HG02943 (cell line): ENCODE measurements around the gene BACH1.

Source experiments
- ATAC-seq: cut with Tn5 transposase; IDR thresholded peaks from one replicate; pipeline ENCODE4 v1.9.1; 2021; ENCODE audit warnings: mild to moderate bottlenecking, low read depth, moderate library complexity; ENCODE audit not compliant: unreplicated experiment

The BACH1 gene

GRCh38 chr21:29374481-29374880 is 75.8 kb downstream of the BACH1 start:
- no peak for ATAC-seq

GRCh38 chr21:29376556-29376955 is 77.8 kb downstream of the BACH1 start:
- ATAC-seq, result no peak

DNA sequence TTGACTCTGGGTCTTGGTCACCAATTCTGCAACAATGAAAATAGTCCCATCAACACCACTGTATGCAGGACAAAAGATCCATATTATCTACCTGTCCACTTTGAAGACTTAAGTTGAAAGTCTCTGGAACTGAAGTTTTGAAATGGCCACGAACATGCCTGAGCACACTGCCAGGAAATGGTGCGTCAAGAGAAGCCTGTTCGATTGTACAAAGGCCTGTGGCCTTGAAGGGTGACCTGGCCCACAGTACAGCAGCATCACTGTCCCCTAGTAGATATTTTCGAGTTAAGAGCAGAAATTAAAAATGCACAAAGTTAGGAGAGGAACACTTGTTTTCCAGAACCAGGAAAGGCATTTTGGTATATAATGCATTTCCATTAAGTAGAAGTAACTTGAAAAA is 78.5 kb downstream of the BACH1 start:
- no peak for ATAC-seq

- no peak for ATAC-seq
Observed at GRCh38 chr21:29378832-29379231, 80.1 kb downstream of the BACH1 start.

- no peak for ATAC-seq
Observed at GRCh38 chr21:29379517-29380054, 80.9 kb downstream of the BACH1 start.

GRCh38 chr21:29382030-29382654 is 83.4 kb downstream of the BACH1 start:
- ATAC-seq, result no peak

DNA sequence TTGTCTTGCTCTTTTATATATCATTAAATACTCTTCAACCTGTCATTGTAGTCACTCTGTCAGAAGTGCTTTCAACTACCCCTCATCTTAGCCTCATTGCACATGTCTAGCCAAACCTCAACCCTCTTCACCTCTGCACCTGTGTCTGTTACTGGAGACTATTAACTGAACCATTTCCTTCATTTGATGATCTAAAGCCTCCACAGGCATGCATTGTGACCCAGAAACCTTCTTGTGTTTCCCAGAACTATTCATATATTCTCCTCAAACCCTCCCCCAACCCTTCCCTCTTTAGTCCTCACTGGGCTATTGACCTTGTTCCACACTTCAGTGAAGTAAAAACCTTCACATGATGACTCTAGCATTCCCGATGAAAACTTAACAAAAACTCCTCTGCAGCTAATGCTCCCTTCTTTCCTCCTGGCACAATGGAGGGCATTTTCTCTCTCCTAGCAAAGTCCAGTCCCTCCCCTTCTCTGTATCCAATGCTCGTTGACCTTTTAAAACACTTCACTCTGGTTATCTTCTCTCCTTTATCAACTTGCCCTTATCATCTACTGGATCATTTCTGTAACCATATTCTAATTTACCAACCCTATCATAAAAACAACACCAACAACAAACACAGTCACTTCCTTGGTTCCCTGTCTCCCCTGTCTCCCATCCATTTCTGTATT is 86.1 kb downstream of the BACH1 start:
- ATAC-seq, result no peak

DNA sequence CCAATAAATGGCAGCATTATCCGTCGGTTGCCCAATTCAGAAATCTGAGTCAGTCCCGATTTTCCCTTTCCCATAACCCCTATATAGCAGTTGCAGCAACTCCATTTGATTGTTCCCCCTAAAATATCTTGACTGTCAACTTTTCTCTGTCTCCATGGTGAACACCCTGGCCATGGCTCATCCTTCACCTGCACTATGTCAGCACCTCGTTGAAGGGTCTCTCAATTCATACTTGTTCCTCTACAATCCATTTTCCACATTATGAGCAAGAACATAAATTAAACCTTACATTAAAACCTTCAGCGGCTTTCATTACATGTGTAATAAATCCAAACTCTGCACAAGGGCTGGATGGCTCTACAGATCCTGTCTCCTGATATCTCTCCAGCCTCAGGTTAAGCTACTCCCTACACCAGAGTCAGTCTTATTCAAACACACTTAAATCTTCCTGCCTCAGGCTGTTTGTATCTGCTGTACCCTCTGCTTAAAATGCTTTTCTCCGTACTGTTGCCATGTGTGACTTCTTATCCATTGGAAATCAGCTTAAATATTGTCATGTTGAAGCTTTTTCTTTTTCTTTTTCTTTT is 87.3 kb downstream of the BACH1 start:
- no peak for ATAC-seq

- no peak for ATAC-seq
Observed at GRCh38 chr21:29386803-29387202, 88.1 kb downstream of the BACH1 start.

DNA sequence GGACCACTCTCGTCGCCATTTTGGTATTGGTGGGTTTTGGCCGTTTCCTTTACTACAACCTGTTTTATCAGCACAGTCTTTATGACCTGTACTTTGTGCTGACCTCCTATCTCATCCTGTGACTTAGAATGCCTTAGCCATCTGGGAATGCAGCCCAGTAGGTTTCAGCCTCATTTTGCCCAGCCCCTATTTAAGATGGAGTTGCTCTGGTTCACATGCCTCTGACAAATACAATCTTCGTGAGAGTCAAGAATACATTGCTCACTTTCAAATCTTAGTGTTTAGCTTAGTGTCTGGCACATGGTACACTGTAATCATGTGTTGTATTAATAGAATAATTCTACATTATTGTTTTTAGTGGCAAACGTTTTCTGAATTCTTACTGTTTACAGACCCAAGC is 88.9 kb downstream of the BACH1 start:
- ATAC-seq, result no peak

DNA sequence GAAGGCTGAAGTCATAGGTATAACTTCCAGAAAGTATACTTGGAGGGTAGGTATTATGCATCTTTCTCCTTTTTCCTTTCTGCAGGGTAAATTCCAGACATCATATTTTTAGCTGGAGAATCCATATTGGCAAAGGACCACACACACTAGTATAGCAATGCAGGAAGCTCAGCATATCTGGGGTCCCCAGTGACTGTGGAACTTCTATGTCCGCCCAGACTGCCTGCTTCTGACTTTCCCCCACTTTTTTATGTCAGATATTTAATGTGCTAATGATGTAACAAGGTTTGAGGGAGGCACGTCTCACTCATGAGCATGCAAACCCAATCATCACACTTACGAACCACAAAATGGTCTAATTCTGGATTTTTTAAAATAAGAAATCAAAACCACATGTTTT is 90.4 kb downstream of the BACH1 start:
- ATAC-seq, result no peak

GRCh38 chr21:29390778-29391177 is 92.1 kb downstream of the BACH1 start:
- no peak for ATAC-seq

GRCh38 chr21:29394051-29394450 is 95.3 kb downstream of the BACH1 start:
- no peak for ATAC-seq
